Astrocyte of the cerebellum (primary cell): ENCODE results near the gene RFX1.

ENCODE experiments used
- DNase-seq: peaks from one replicate; pipeline ENCODE4 v3.0.0-alpha.2; 2011; ENCODE audit warnings: low read depth
- H3K4me3 ChIP-seq: 2 replicates; pipeline ENCODE4 v1.5.1; 2011; ENCODE audit warnings: mild to moderate bottlenecking, low read depth, low read length, moderate library complexity
- in situ Hi-C: cut with HindIII; loops from 2 replicates; pipeline ENCODE4 v1.10.0; 2017; ENCODE audit warnings: low sequenced_read_pairs
- TF ChIP-seq, protein P1 (sequence below): IDR thresholded peaks from 2 replicates; pipeline ENCODE4 v1.5.1; 2012; ENCODE audit warnings: low read length, low read depth, moderate library complexity, mild to moderate bottlenecking; ENCODE audit errors: missing control alignments

The RFX1 gene

DNA sequence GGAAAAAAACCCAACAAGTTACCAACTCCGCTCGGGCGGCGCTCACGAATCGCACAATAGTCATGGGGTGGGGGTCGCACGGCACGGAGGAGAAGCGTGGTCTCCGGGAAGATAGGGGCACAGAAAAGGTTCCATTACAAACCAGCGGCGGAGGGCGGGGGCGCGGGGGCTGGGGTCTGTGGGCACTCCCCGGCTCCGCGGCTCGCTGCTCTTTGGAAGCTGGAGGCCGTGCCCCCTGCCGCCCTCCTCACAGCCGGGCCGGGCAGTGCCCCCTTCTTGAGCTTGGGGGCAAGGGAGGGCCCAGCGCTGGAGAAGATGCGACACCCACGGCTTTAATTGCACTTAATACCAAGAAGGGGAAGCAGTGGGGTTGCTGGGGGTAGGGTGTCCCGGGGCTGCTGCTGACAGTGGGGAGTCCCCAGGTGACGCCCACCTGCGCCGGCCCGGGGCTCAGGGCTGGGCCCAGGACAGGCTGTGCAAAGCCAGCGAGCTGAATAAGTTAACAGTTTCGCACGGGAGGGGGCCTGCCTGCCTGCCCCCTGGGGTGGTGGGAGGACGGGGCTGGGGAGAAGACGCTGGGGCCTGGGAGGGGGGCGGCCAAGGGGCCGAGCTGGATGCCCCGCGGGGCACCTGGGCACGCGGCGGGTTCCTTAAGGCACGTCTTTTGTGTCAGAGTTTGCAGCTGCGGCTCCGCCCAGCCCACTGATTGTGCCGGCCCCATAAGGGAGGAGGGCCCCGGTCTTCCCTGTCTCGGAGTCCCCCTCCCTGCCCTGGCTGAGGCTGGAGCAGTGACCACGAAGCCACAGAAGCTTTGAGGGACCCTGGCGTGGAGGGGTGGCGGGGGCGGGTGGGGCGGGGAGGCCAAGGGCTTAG is 44.1 kb downstream of the RFX1 start:
- TF ChIP-seq, protein P1, sequence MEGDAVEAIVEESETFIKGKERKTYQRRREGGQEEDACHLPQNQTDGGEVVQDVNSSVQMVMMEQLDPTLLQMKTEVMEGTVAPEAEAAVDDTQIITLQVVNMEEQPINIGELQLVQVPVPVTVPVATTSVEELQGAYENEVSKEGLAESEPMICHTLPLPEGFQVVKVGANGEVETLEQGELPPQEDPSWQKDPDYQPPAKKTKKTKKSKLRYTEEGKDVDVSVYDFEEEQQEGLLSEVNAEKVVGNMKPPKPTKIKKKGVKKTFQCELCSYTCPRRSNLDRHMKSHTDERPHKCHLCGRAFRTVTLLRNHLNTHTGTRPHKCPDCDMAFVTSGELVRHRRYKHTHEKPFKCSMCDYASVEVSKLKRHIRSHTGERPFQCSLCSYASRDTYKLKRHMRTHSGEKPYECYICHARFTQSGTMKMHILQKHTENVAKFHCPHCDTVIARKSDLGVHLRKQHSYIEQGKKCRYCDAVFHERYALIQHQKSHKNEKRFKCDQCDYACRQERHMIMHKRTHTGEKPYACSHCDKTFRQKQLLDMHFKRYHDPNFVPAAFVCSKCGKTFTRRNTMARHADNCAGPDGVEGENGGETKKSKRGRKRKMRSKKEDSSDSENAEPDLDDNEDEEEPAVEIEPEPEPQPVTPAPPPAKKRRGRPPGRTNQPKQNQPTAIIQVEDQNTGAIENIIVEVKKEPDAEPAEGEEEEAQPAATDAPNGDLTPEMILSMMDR = no peak
- DNase-seq = no peak
- peak overlapping the region; percentile 7 for H3K4me3 ChIP-seq
- in situ Hi-C loops = no loop called here

DNA sequence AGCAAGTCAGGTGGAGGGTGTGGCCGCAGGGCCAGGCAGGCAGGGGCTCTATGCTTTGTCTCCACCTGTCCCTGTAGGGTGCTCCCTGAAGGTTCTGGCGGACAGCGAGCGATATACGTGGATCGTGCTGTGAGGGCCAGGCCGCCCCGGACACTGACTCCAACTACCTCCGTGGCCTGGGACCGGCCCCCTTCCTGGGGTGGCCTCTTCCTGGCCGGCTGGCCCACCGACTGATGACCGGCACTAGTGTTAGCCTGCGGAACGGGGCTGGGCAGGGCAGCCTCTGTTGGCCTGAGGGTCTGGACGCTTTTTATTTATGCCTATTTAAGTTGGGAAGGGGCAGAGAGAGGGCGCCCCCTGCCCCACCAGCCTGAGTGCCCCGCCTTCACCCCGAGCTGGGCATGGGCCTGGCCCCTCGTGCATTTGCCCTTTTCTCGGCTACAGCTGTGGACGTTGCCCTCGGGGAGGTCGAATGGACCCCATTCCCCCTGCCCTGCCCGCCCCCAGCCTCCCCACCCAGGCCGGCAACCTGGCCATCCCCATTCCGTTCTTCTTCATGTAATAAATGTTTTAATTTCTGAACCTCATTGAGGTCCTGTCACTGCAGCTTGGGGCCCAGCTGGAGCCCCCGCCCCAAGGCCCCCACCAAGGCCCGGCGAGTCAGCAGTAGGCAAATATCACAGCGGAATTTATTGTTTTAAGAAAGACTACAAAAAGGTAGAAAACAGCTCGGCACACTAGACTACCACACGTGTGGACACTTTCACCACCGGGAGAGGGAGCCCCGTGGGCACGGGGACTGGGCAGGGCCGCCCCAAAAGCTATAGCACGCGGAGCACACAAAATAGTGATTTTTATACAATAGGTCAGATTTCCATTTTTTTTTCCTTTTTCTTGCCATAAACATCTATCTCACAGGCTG is 45.0 kb downstream of the RFX1 start:
- H3K4me3 ChIP-seq = no peak overlapping the region
- DNase-seq = no peak
- in situ Hi-C loops = no loop called here
- TF ChIP-seq, protein P1 = peak; percentile 36

DNA sequence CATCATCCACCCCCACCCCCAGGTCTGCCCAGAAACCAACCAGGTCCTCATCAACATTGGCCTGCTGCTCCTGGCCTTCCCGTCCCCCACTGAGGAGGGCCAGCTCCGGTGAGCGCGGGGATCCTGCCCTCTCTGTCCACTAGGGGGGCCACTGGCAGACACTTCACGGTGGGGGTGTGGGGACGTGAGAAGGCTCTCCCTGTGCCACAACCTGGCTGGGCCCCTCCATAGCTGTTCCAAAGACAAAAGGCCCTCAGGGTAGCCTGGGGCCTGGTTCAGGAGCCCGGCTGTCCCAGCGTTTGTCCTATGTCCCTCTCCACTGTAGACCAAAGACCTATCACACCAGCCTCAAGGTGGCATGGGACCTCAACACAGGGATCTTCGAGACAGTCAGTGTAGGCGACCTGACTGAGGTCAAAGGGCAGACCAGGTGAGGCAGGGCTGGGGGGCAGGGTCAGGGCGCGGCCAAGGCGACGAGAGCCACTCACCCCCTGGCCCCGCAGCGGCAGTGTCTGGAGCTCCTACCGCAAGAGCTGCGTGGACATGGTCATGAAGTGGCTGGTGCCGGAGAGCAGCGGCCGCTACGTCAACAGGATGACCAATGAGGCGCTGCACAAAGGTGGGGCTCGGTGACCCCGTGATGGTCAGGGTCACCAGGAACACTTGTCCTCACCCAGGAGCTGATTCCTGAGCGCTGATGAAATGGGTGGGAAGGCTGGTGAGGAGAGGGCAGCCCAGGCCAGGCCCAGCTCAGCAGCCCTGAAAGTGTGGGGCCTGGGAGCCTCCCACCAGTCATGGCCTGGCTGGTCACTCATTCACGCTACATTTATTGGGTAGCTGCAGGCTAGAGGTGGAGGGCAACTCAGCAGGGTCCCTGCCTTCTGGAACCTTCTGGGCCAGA is 45.9 kb downstream of the RFX1 start:
- in situ Hi-C loops = no loop called here
- no peak for DNase-seq
- TF ChIP-seq, protein P1 = no peak
- H3K4me3 ChIP-seq = no peak overlapping the region

DNA sequence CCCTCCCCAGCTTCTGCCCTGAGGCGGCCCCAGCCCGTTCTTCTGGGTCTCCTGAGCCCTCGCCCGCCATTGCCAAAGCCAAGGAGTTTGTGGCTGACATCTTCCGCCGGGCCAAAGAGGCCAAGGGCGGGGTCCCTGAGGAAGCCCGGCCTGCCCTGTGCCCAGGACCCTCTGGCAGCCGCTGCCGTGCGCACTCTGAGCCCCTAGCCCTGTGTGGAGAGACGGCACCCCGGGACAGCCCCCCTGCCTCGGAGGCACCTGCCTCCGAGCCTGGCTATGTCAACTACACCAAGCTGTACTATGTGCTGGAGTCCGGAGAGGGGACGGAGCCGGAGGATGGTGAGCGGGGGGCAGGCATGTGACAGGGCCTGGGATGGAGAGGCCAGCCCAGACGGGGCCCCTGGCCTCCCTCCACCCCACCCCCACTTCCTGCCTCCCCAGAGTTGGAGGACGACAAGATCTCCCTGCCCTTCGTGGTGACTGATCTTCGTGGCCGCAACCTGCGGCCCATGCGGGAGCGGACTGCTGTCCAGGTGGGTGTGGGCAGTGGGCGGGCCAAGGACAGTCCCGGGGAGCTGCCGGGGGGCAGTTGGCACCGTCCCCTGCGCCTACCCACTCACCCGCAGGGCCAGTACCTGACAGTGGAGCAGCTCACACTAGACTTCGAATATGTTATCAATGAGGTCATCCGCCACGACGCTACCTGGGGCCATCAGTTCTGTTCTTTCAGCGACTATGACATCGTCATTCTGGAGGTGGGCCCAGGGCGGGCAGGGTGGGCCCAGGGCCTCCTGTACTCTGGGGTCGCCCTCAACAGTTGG is 46.8 kb downstream of the RFX1 start:
- DNase-seq = no peak
- TF ChIP-seq, protein P1 = no peak
- in situ Hi-C loops = no loop called here
- H3K4me3 ChIP-seq = no peak overlapping the region

DNA sequence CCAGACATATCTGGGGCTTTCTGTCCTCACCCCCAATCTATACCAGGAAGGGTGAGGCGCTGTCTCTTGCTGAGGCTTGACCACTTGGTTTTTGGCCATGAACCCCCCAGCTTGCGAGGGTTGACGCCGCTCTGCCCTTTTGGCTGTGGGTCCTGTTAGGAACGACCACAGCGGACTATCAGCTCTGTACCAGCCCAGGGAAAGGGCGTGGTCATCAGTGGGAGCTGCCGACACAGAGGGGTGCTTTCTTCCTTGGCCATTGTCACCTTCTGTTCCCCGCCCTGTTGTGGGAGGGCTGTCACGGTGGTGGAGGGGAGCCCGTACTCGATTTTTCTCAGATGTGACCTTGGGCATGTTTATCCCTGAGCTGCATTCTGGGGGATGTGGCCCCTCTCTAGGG is 48.1 kb downstream of the RFX1 start:
- in situ Hi-C loops = no loop called here
- no peak overlapping the region for H3K4me3 ChIP-seq
- TF ChIP-seq, protein P1 = no peak
- no peak for DNase-seq
